ENCODE results near the gene MRPS11. TPM values are rescaled to one million over a fixed set of nuclear protein-coding genes. Genes with fewer than 3 reads are reported as not detected.

The MRPS11 gene
- polyA plus RNA-seq, 1 donor from 2014 or later, result 57.5 TPM

- no peak overlapping the region for H3K4me2 ChIP-seq (ENCODE audit: low read length)
- no peaks in the 10 kb centered on the region for H3K36me3 ChIP-seq (ENCODE audit: insufficient read depth, low read length)
These were observed 26.3 kb upstream of the MRPS11 start for GRCh38 chr15:88441076-88441730.

GRCh38 chr15:88447206-88447605 lies 20.3 kb upstream of the MRPS11 start:
- H3K27ac ChIP-seq (ENCODE audit: low read length), result no peak overlapping the region
- H3F3A ChIP-seq (ENCODE audit: insufficient read depth, low read length, poor library complexity, severe bottlenecking), result no peaks in the 10 kb centered on the region
- H3K27me3 ChIP-seq (ENCODE audit: insufficient read depth, low read depth, low read length), result no peaks in the 10 kb centered on the region
- no peak overlapping the region for H3K4me2 ChIP-seq (ENCODE audit: low read length)
- H4K20me1 ChIP-seq (ENCODE audit: insufficient read depth), result no peaks in the 10 kb centered on the region
- no peak overlapping the region for H3K4me3 ChIP-seq (ENCODE audit: low read length)
- no peaks in the 10 kb centered on the region for H3K79me2 ChIP-seq (replicated peaks; ENCODE audit: insufficient read depth, low read length)
- H2AFZ ChIP-seq (ENCODE audit: low read depth, low read length), result no peak overlapping the region
- no peaks in the 10 kb centered on the region for H3K36me3 ChIP-seq (ENCODE audit: insufficient read depth, low read length)
- no peaks in the 10 kb centered on the region for H3K9me3 ChIP-seq (ENCODE audit: low read length)
- H3K9ac ChIP-seq (ENCODE audit: low read length), result no peak overlapping the region
- TF ChIP-seq POLR2AphosphoS5 (IDR thresholded peaks at IDR 0.05) (no peak), RAD21 (conservative IDR thresholded peaks at IDR 0.05) (no peak), EP300 (conservative IDR thresholded peaks at IDR 0.05; ENCODE audit: poor library complexity, severe bottlenecking) (no peak), EZH2 (IDR thresholded peaks at IDR 0.05; ENCODE audit: borderline replicate concordance, insufficient read depth, low read length, poor library complexity, severe bottlenecking) (no peak), CTCF (IDR thresholded peaks at IDR 0.05; ENCODE audit: poor library complexity, severe bottlenecking) (no peak), TAF1 (IDR thresholded peaks at IDR 0.05; ENCODE audit: low read depth) (no peak), REST (IDR thresholded peaks at IDR 0.05; ENCODE audit: borderline replicate concordance) (no peak), SMC3 (conservative IDR thresholded peaks at IDR 0.05; ENCODE audit: poor library complexity) (no peak), MXI1 (conservative IDR thresholded peaks at IDR 0.05; ENCODE audit: poor library complexity, severe bottlenecking) (no peak)
- H3K9me2 ChIP-seq (ENCODE audit: insufficient read depth, low read length), result no peaks in the 10 kb centered on the region

More at GRCh38 chr15:88441076-88441730, 26.3 kb upstream of the MRPS11 start:
- Histone ChIP-seq H3K9me2 (ENCODE audit: insufficient read depth, low read length) (no peaks in the 10 kb centered on the region), H3K27me3 (ENCODE audit: insufficient read depth, low read depth, low read length) (no peaks in the 10 kb centered on the region), H3K9me3 (ENCODE audit: low read length) (no peaks in the 10 kb centered on the region), H3K27ac (ENCODE audit: low read length) (no peak overlapping the region), H4K20me1 (ENCODE audit: insufficient read depth) (no peaks in the 10 kb centered on the region), H3K79me2 (replicated peaks; ENCODE audit: insufficient read depth, low read length) (no peaks in the 10 kb centered on the region), H3K4me3 (ENCODE audit: low read length) (no peak overlapping the region), H3F3A (ENCODE audit: insufficient read depth, low read length, poor library complexity, severe bottlenecking) (no peaks in the 10 kb centered on the region), H2AFZ (ENCODE audit: low read depth, low read length) (no peak overlapping the region), H3K9ac (ENCODE audit: low read length) (no peak overlapping the region)
- TF ChIP-seq SMC3 (conservative IDR thresholded peaks at IDR 0.05; ENCODE audit: poor library complexity), result no peak
- no peak for TF ChIP-seq RAD21 (conservative IDR thresholded peaks at IDR 0.05)
- TF ChIP-seq CTCF (IDR thresholded peaks at IDR 0.05; ENCODE audit: poor library complexity, severe bottlenecking), result no peak

All from neural cell (in vitro differentiated cells).